NCI-H2196 (cell line): ENCODE results near the gene LRMDA.
"Not testable (repeated sequence)": the region's sequence is repeated elsewhere in the genome, so short reads cannot be mapped to it uniquely, and the experiment has no call there.

Experiments used
- DNase-seq: peaks from one replicate; lab custom pipeline; 2025; ENCODE audit not compliant: unreplicated experiment; lab: John Stamatoyannopoulos, UW

LRMDA gene

GRCh38 chr10:75502389-75502788 lies 71.0 kb downstream of the LRMDA start:
- DNase-seq = no peak

GRCh38 chr10:75502838-75503237 lies 71.4 kb downstream of the LRMDA start:
- DNase-seq = no peak

- DNase-seq = no peak
These were observed 73.9 kb downstream of the LRMDA start for GRCh38 chr10:75505293-75505692.

GRCh38 chr10:75505840-75506506 lies 74.5 kb downstream of the LRMDA start:
- DNase-seq = no peak

GRCh38 chr10:75506930-75507329 lies 75.5 kb downstream of the LRMDA start:
- DNase-seq = no peak

- no peak for DNase-seq
These were observed 76.0 kb downstream of the LRMDA start for GRCh38 chr10:75507469-75507868.

GRCh38 chr10:75508239-75508813 lies 76.9 kb downstream of the LRMDA start:
- no peak for DNase-seq

- DNase-seq = no peak
These were observed 77.4 kb downstream of the LRMDA start for GRCh38 chr10:75508814-75509306.

- DNase-seq = no peak
These were observed 78.3 kb downstream of the LRMDA start for GRCh38 chr10:75509706-75510105.

GRCh38 chr10:75511011-75511410 lies 79.6 kb downstream of the LRMDA start:
- DNase-seq = no peak

GRCh38 chr10:75512203-75512933 lies 80.9 kb downstream of the LRMDA start:
- no peak for DNase-seq

- DNase-seq = no peak
These were observed 82.0 kb downstream of the LRMDA start for GRCh38 chr10:75513292-75513885.

- DNase-seq = no peak
These were observed 83.4 kb downstream of the LRMDA start for GRCh38 chr10:75514830-75515229.

GRCh38 chr10:75516154-75516553 lies 84.7 kb downstream of the LRMDA start:
- DNase-seq = not testable (repeated sequence)

GRCh38 chr10:75519213-75519612 lies 87.8 kb downstream of the LRMDA start:
- not testable (repeated sequence) for DNase-seq

GRCh38 chr10:75521194-75521829 lies 89.9 kb downstream of the LRMDA start:
- DNase-seq = not testable (repeated sequence)

- peak; percentile 29 for DNase-seq
These were observed 93.6 kb downstream of the LRMDA start for GRCh38 chr10:75525067-75525466.

GRCh38 chr10:75525646-75526045 lies 94.2 kb downstream of the LRMDA start:
- DNase-seq = no peak

- DNase-seq = no peak
These were observed 96.1 kb downstream of the LRMDA start for GRCh38 chr10:75527542-75527941.

GRCh38 chr10:75528392-75528791 lies 97.0 kb downstream of the LRMDA start:
- DNase-seq = no peak

- no peak for DNase-seq
These were observed 98.9 kb downstream of the LRMDA start for GRCh38 chr10:75530299-75530698.
